Tibial artery (tissue), 4 donors: Measurements from ENCODE around the gene ZNF567.

Source experiments
- DNase-seq, 2 donors: peaks; one replicate each; pipeline ENCODE4 v3.0.0-alpha.2; 2019
- H3K27ac ChIP-seq, 2 donors: fragments of 200-600 bp; sonication (generic) in 1 of 2; 1 replicate in 1 of 2; 2 replicates in 1 of 2; pipeline ENCODE4 v1.5.1; 2018 to 2019; ENCODE audit warnings: mild to moderate bottlenecking in 1 of 2
- H3K27me3 ChIP-seq, 2 donors: fragments of 200-600 bp; sonication (generic) in 1 of 2; one replicate each; pipeline versions ENCODE4 v1.5.1 to v1.6.0; 2016 to 2019
- H3K36me3 ChIP-seq, 3 donors: fragments of 200-600 bp; sonication (generic) in 2 of 3; one replicate each; pipeline ENCODE4 v1.5.1; 2016 to 2019; ENCODE audit warnings: mild to moderate bottlenecking in 2 of 3
- H3K4me1 ChIP-seq, 4 donors: fragments of 200-600 bp; sonication (generic) in 2 of 4; 1 replicate in 3 of 4; 2 replicates in 1 of 4; pipeline ENCODE4 v1.5.1; 2016 to 2019
- H3K4me3 ChIP-seq, 2 donors: fragments of 200-600 bp; sonication (generic) in 1 of 2; 1 replicate in 1 of 2; 2 replicates in 1 of 2; pipeline ENCODE4 v1.5.1; 2018 to 2019; ENCODE audit warnings: mild to moderate bottlenecking in 2 of 2
- H3K9me3 ChIP-seq, 3 donors: fragments of 200-600 bp; sonication (generic) in 1 of 3; one replicate each; pipeline ENCODE4 v1.5.1; 2016 to 2019
- CTCF ChIP-seq, 2 experiments: fragments of 200-600 bp in 1 of 2; fragments of 450-650 bp in 1 of 2; IDR thresholded peaks; one replicate each; pipeline ENCODE4 v1.5.1; 2017 to 2019; ENCODE audit warnings: antibody characterized with exemption in 2 of 2, mild to moderate bottlenecking in 1 of 2, moderate library complexity in 1 of 2
- intact Hi-C: fragments of 100-400 bp; cut with DNase I; formaldehyde crosslinking; loops from one replicate; pipeline ENCODE4 v1.15.0; 2023; ENCODE audit warnings: low total_unique reads

The ZNF567 gene

GRCh38 chr19:36686365-36687213, 823 bp upstream of the ZNF567 start:
- Histone ChIP-seq H3K9me3 (peaks cover 0 to under 1% (median 0%) of the 10 kb centered on the region in 3 donors), H3K36me3 (peaks cover 20 to 39% (median 27%) of the 10 kb centered on the region in 3 donors), H3K27me3 (no peaks in the 10 kb centered on the region), H3K4me3 (peak overlapping the region; percentile 73 to 88), H3K4me1 (peaks cover 0 to 20% (median 17%) of the 10 kb centered on the region in 4 donors), H3K27ac (peak overlapping the region; percentile 75 to 82)
- TF ChIP-seq CTCF (IDR thresholded peaks at IDR 0.05) = no peak
- intact Hi-C loops = no loop called here
- DNase-seq = peak; percentile 20 to 64

GRCh38 chr19:36688058-36688457, 646 bp downstream of the ZNF567 start:
- Histone ChIP-seq H3K27ac (peak overlapping the region; percentile 75 to 82), H3K36me3 (peaks cover 35 to 44% (median 38%) of the 10 kb centered on the region in 3 donors)

GRCh38 chr19:36707134-36707533, 19.7 kb downstream of the ZNF567 start:
- TF ChIP-seq CTCF (IDR thresholded peaks at IDR 0.05) = no peak
- H3K4me3 ChIP-seq = no peak overlapping the region
- H3K9me3 ChIP-seq = peaks cover 7 to 86% (median 74%) of the 10 kb centered on the region in 3 donors
- no peaks in the 10 kb centered on the region for H3K4me1 ChIP-seq
- no peak for DNase-seq
- H3K36me3 ChIP-seq = peaks cover 55 to 84% (median 71%) of the 10 kb centered on the region in 3 donors
- no peak overlapping the region for H3K27ac ChIP-seq
- intact Hi-C loops = no loop called here
- no peaks in the 10 kb centered on the region for H3K27me3 ChIP-seq

More at GRCh38 chr19:36688058-36688457, 646 bp downstream of the ZNF567 start:
- DNase-seq = no peak
- no peak for TF ChIP-seq CTCF (IDR thresholded peaks at IDR 0.05)
- Histone ChIP-seq H3K4me3 (peak overlapping the region; percentile 73 to 88), H3K4me1 (peaks cover 0 to 20% (median 17%) of the 10 kb centered on the region in 4 donors), H3K9me3 (no peaks in the 10 kb centered on the region), H3K27me3 (no peaks in the 10 kb centered on the region)
- intact Hi-C loops = no loop called here

- Histone ChIP-seq H3K9me3 (peaks cover 10 to 98% (median 89%) of the 10 kb centered on the region in 3 donors), H3K36me3 (peaks cover 70 to 92% (median 85%) of the 10 kb centered on the region in 3 donors)
Observed at GRCh38 chr19:36709423-36709822, 22.0 kb downstream of the ZNF567 start.

More at GRCh38 chr19:36709423-36709822, 22.0 kb downstream of the ZNF567 start:
- DNase-seq = no peak
- no peaks in the 10 kb centered on the region for H3K27me3 ChIP-seq
- no peak for TF ChIP-seq CTCF (IDR thresholded peaks at IDR 0.05)
- intact Hi-C loops = no loop called here
- H3K4me3 ChIP-seq = no peak overlapping the region
- H3K4me1 ChIP-seq = no peaks in the 10 kb centered on the region
- H3K27ac ChIP-seq = no peak overlapping the region
